Stimulated activated CD8-positive, alpha-beta memory T cell treated with anti-CD3 and anti-CD28 coated beads, Interleukin-7, amount 100 ng/mL, for 48 hours (primary cell): ENCODE results near the gene UCP1.
"Not testable (repeated sequence)": the region's sequence is repeated elsewhere in the genome, so short reads cannot be mapped to it uniquely, and the experiment has no call there.

Experiments
- DNase-seq, 2 donors: peaks; one replicate each; pipeline ENCODE4 v3.0.0-alpha.2; 2020; ENCODE audit warnings: low read depth in 1 of 2; ENCODE audit errors: extremely low read depth in 1 of 2

The UCP1 gene

DNA sequence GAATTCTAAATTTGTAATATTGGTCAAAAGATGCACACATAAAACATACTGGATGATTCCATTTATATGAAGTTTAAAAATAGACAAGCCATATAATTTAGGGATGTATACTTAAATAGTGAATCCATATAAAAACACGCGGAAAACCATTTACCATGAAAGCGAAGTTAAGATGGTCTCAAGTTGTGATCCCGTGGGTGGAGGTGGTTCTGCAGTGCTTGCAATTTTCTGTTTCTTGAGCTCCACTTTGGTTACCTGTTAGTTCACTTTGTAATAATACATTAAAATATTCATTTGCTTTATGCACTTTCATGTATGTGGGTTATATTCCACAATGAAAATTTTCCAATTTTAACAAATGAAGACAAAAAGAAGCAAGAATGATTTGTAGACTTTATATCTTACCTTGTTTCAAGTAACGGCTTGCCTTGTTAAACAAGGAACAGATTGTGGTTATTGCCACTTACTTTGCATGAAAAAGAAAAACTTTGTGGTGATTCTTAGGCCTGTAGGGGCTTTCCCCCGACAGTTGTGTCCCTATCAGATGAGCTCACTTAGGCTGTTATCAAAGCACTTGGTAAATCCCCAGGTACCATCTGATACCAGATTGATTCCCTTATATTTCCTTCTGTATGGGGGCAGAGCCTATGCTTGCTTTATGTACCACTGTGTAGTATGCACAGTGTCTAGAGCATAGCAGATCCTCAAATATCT, 12.2 kb downstream of the UCP1 start:
- no peak for DNase-seq

DNA sequence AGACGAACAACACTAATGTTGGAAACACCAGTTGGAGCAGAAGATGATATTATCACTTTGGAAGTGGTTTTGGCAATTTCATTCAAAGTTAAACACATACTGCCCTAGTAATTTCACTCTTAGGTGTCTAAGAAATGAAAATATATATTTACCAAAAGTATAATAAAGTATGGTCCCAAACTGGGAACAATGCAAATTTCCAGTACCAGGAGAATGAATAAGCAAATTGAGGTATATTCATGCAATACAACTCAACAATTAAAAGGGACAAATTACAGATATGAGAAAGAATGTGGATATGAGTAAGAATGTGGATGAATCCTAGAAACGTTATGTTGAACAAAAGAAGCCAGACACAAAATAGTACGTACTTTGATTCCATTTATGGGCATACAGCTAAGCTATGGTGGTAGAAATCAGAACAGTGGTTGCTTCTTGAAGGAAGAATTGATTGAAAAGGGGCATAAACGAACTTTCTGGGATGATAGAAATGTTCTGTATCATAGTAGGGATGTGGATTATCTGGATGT, 34.7 kb downstream of the UCP1 start:
- no peak for DNase-seq

DNA sequence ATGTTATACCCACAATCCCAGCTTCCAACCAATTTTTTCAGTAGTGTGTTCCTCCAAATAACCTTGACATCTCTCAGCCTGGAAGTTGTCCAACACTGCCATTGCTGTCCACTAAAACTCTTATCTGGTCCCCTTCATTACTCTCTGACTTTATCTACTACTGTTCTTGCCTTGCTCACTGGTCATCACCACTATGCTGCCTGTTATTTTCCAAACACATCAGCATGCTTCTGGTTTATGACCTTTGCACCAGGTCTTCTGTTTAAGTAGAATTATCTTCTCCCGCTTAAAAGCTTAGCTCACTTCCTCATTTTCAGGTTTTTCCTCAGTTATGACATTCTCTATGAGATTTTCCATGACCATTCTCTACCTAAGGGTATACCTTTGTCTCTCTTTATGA, 39.3 kb downstream of the UCP1 start:
- no peak for DNase-seq

DNA sequence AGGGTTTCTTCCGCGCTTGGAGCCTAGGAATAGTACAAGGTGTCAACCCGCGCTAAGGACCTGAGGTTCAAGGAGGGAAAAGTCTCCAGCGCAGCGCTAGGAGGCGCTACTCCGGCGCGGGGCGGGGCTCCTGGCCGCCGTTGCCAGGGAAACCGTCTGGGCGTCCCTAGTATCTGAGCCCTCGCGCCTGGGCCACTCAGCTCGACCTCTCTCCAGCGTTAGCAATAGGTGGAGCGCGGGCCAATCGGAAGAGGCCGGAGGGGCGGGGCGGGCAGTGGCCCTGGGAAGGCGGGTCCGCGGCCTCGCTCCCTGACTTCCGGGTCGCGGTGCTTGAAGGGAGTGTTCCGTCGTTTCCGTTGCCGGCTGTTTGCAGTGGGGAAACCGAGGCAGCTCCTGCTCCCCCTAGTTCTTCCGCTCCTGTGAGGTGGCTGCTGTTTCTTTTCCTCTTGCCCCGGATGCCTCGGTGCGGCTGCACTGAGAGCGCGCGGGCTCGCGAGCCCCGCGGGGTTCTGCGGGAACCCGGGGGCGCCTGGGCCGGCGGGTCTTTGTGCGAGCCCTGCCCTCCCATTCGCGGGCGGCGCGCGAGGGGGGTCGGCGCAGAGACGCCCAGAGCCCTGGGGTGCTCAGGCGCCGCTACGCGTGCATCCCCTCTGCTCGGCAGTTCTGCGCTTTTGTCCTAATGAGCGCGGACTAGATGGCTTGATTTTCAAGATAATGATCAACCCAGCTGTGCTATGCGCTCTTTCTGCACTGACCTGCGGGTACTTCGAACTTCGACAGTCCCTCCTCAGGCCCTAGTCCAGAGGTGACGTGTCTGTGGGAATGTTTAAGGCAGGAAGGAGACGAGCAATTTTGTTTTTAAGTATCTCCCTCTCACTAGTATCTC, 44.7 kb downstream of the UCP1 start, which contains the start of gene ELMOD2:
Gene ELMOD2 (plus strand): TSS at position 312 of the 886 bp plus-strand sequence. CDS start 1,261 bp downstream, outside the sequence.
- peak; percentile 95 to 97 for DNase-seq

DNA sequence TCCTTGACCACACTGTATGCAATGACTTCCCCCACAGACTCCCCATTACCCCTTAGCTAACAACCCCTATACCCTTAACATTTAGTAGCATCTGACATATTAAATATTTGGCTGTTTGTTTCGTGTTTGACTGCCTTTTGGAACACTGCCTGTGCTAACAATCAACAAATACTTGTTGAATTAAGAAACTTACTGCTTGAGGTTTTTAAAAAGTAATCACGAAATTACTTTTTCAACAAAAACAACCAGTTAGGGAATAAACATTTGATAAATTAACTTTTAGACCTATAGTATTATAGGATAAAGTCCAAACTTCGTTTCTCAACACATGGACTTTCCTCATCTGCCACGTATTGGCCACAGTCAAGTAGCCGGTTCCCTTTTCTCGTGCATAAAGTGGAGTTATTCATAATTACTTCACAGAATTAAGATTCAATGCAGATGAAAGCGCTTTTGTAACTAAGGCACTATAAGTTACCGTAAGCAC, 45.3 kb downstream of the UCP1 start:
- DNase-seq, result no peak

DNA sequence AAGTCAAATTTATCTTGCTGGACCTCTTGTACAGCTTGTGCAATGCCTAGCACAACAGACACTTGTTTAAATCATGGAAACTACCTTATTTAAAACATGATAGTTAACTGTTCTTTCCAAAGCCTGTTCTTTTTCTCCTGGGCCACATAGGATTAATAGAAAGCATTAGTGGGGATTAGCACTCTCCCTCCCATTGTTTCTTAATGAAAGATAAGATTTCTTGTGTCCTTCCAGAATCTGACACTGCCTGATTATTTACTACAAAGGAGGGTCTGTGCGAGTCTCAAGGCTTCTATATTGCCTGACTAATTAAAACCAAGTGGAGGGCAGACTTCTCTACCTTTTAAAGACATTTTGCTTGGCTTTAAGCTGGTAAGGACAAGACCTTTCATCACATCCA, 53.3 kb downstream of the UCP1 start:
- DNase-seq, result no peak

DNA sequence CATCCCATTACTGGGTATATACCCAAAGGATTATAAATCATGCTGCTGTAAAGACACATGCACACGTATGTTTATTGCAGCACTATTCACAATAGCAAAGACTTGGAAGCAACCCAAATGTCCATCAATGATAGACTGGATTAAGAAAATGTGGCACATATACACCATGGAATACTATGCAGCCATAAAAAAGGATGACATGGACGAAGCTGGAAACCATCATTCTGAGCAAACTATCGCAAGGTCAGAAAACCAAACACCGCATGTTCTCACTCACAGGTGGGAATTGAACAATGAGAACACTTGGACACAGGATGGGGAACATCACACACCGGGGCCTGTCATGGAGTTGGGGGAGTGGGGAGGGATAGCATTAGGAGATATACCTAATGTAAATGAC, 55.0 kb downstream of the UCP1 start:
- not testable (repeated sequence) for DNase-seq
